H9 (cell line): ENCODE results near the gene ADARB2. TPM values are rescaled to one million over a fixed set of nuclear protein-coding genes. Genes with fewer than 3 reads are reported as not detected.

Experiments
- DNase-seq: peaks from one replicate; pipeline ENCODE4 v3.0.0-alpha.2; 2017
- H2AFZ ChIP-seq: one replicate; pipeline ENCODE4 v1.6.1; 2013; ENCODE audit warnings: mild to moderate bottlenecking, low read length, control low read depth, moderate library complexity
- H2AK5ac ChIP-seq: 2 replicates; pipeline ENCODE4 v1.6.1; 2013; ENCODE audit warnings: low read length, control low read depth, mixed read lengths; ENCODE audit not compliant: insufficient read length
- H2BK120ac ChIP-seq: one replicate; pipeline ENCODE4 v1.6.1; 2013; ENCODE audit warnings: low read depth, mild to moderate bottlenecking, low read length, control low read depth, inconsistent platforms; ENCODE audit not compliant: poor library complexity, severe bottlenecking
- H2BK12ac ChIP-seq: 2 replicates; pipeline ENCODE4 v1.6.1; 2013; ENCODE audit warnings: low read length, control low read depth, mixed read lengths, low read depth; ENCODE audit not compliant: insufficient read length
- H2BK15ac ChIP-seq: 2 replicates; pipeline ENCODE4 v1.6.1; 2013; ENCODE audit warnings: low read depth, low read length, control low read depth
- H2BK20ac ChIP-seq: one replicate; pipeline ENCODE4 v1.6.1; 2013; ENCODE audit warnings: low read depth, mild to moderate bottlenecking, low read length, control low read depth, inconsistent platforms; ENCODE audit not compliant: poor library complexity, severe bottlenecking
- H2BK5ac ChIP-seq: 2 replicates; pipeline ENCODE4 v1.6.1; 2013; ENCODE audit warnings: low read length, control low read depth, mixed read lengths; ENCODE audit not compliant: insufficient read length
- H3K14ac ChIP-seq: 2 replicates; pipeline ENCODE4 v1.6.1; 2013; ENCODE audit warnings: low read length, control low read depth; ENCODE audit not compliant: insufficient read depth
- H3K18ac ChIP-seq: 2 replicates; pipeline ENCODE4 v1.6.1; 2013; ENCODE audit warnings: low read depth, mild to moderate bottlenecking, mixed read lengths, low read length, control low read depth; ENCODE audit not compliant: insufficient read length
- H3K23ac ChIP-seq: 2 replicates; pipeline ENCODE4 v1.6.1; 2013; ENCODE audit warnings: low read length, control low read depth, mixed read lengths, low read depth; ENCODE audit not compliant: insufficient read length
- H3K23me2 ChIP-seq: 2 replicates; pipeline ENCODE4 v1.6.1; 2013; ENCODE audit warnings: low read depth, mild to moderate bottlenecking, mixed read lengths, low read length, control low read depth; ENCODE audit not compliant: insufficient read length, poor library complexity, severe bottlenecking
- H3K27ac ChIP-seq: 2 replicates; pipeline ENCODE4 v1.5.1; 2013; ENCODE audit warnings: low read length, control low read depth, mixed read lengths, low read depth; ENCODE audit not compliant: insufficient read length
- H3K27me3 ChIP-seq: 2 replicates; pipeline ENCODE4 v1.6.1; 2013; ENCODE audit warnings: low read length, control low read depth, inconsistent platforms; ENCODE audit not compliant: insufficient read depth
- H3K4ac ChIP-seq: 2 replicates; pipeline ENCODE4 v1.6.1; 2013; ENCODE audit warnings: low read depth, mild to moderate bottlenecking, control low read depth, inconsistent platforms, low read length, moderate library complexity
- H3K4me1 ChIP-seq: 2 replicates; pipeline ENCODE4 v1.6.1; 2013; ENCODE audit warnings: low read length, control low read depth, inconsistent platforms; ENCODE audit not compliant: insufficient read depth
- H3K4me2 ChIP-seq: 2 replicates; pipeline ENCODE4 v1.6.1; 2013; ENCODE audit warnings: low read length, control low read depth, mixed read lengths; ENCODE audit not compliant: insufficient read length, insufficient read depth
- H3K56ac ChIP-seq: 2 replicates; pipeline ENCODE4 v1.6.1; 2013; ENCODE audit warnings: low read depth, mild to moderate bottlenecking, mixed read lengths, low read length, control low read depth; ENCODE audit not compliant: insufficient read length
- H3K79me1 ChIP-seq: 2 replicates; pipeline ENCODE4 v1.6.1; 2013; ENCODE audit warnings: low read depth, mild to moderate bottlenecking, moderate library complexity, low read length, control low read depth, inconsistent platforms; ENCODE audit not compliant: insufficient read depth, poor library complexity, severe bottlenecking
- H3K79me2 ChIP-seq: 2 replicates; pipeline ENCODE4 v1.6.1; 2013; ENCODE audit warnings: low read length, control low read depth, inconsistent platforms; ENCODE audit not compliant: insufficient read depth
- H3K9ac ChIP-seq: 2 replicates; pipeline ENCODE4 v1.6.1; 2013; ENCODE audit warnings: low read length, control low read depth, mixed read lengths; ENCODE audit not compliant: insufficient read length; ENCODE audit errors: extremely low read depth
- H3K9me3 ChIP-seq: one replicate; pipeline ENCODE4 v1.6.1; 2013; ENCODE audit warnings: low read depth, low read length, inconsistent platforms; ENCODE audit not compliant: control insufficient read depth
- H3T11ph ChIP-seq: one replicate; pipeline ENCODE4 v1.6.1; 2013; ENCODE audit warnings: mild to moderate bottlenecking, low read length, control low read depth, inconsistent platforms
- H4K20me1 ChIP-seq: one replicate; pipeline ENCODE4 v1.6.1; 2013; ENCODE audit not compliant: control insufficient read depth, insufficient read length, insufficient read depth
- H4K5ac ChIP-seq: 2 replicates; pipeline ENCODE4 v1.6.1; 2013; ENCODE audit warnings: low read depth, mild to moderate bottlenecking, mixed read lengths, low read length, control low read depth; ENCODE audit not compliant: insufficient read length
- H4K8ac ChIP-seq: replicated peaks from 2 replicates; pipeline ENCODE4 v1.6.1; 2013; ENCODE audit warnings: low read length, control low read depth, mixed read lengths, low read depth; ENCODE audit not compliant: insufficient read length
- H4K91ac ChIP-seq: 2 replicates; pipeline ENCODE4 v1.6.1; 2013; ENCODE audit warnings: low read depth, mild to moderate bottlenecking, moderate library complexity, mixed read lengths, low read length, control low read depth; ENCODE audit not compliant: insufficient read length
- H3K27ac Mint-ChIP-seq, 3 experiments: 2 replicates in 2 of 3; 3 replicates in 1 of 3; pipeline ENCODE4 v1.8.0; 2020 to 2021; ENCODE audit warnings: mixed read lengths in 3 of 3, mild to moderate bottlenecking in 1 of 3, moderate library complexity in 1 of 3
- H3K27me3 Mint-ChIP-seq: 2 replicates; pipeline ENCODE4 v1.8.0; 2021; ENCODE audit warnings: low read depth, mild to moderate bottlenecking, moderate library complexity, mixed read lengths
- H3K36me3 Mint-ChIP-seq, 3 experiments: 2 replicates in 2 of 3; 3 replicates in 1 of 3; pipeline ENCODE4 v1.8.0; 2020 to 2021; ENCODE audit warnings: low read depth in 3 of 3, mixed read lengths in 3 of 3; ENCODE audit not compliant: insufficient read depth in 1 of 3
- H3K4me1 Mint-ChIP-seq, 2 experiments: 2 replicates each; pipeline ENCODE4 v1.8.0; 2020; ENCODE audit warnings: mixed read lengths in 2 of 2
- H3K4me3 Mint-ChIP-seq, 2 experiments: 2 replicates in 1 of 2; 3 replicates in 1 of 2; pipeline ENCODE4 v1.8.0; 2020 to 2021; ENCODE audit warnings: mild to moderate bottlenecking in 2 of 2, mixed read lengths in 2 of 2, moderate library complexity in 1 of 2
- H3K9me3 Mint-ChIP-seq, 2 experiments: 2 replicates in 1 of 2; 3 replicates in 1 of 2; pipeline ENCODE4 v1.8.0; 2020; ENCODE audit warnings: mild to moderate bottlenecking in 2 of 2, mixed read lengths in 2 of 2, moderate library complexity in 1 of 2
- CTCF ChIP-seq: fragments of 200-600 bp; sonication (generic); conservative IDR thresholded peaks from 3 replicates; pipeline ENCODE4 v1.8.0; 2021; ENCODE audit warnings: antibody characterized with exemption, mild to moderate bottlenecking
- WGBS: extraction: QIAGEN DNeasy Blood & Tissue Kit; methylation state at CpG from one replicate; pipeline ENCODE4 v1.1.7; 2013; ENCODE audit warnings: missing lambda C conversion rate, low lambda C conversion rate, mixed read lengths; ENCODE audit not compliant: insufficient read length; ENCODE audit errors: extremely low coverage; 5-methylcytosine and 5-hydroxymethylcytosine counted together
- total RNA-seq: library from RNA; stranded (reverse); gene quantifications from 2 replicates; pipeline ENCODE4 v1.2.1, GENCODE V29; 2021

The ADARB2 gene
- total RNA-seq, 1 experiment from 2014 or later, result 0.87 TPM

GRCh38 chr10:1530871-1531517 lies 206.3 kb downstream of the ADARB2 start:
- no peak overlapping the region for H3K4me2 ChIP-seq
- H3K9me3 Mint-ChIP-seq, result no peaks in the 10 kb centered on the region
- H4K8ac ChIP-seq, result no peak overlapping the region
- no peak for DNase-seq
- no peak overlapping the region for H3K4me3 Mint-ChIP-seq
- no peaks in the 10 kb centered on the region for H3K23me2 ChIP-seq
- H3K23ac ChIP-seq, result no peak overlapping the region
- no peaks in the 10 kb centered on the region for H3K27me3 ChIP-seq
- H3K36me3 Mint-ChIP-seq, result no peaks in the 10 kb centered on the region; a peak in 2 of 7 replicates
- no peak overlapping the region for H3K56ac ChIP-seq
- H2AFZ ChIP-seq, result no peak overlapping the region
- H2BK15ac ChIP-seq, result no peak overlapping the region
- H3K27ac ChIP-seq, result no peak overlapping the region
- no peak overlapping the region for H3K18ac ChIP-seq
- H3K9me3 ChIP-seq, result no peaks in the 10 kb centered on the region
- peaks cover 9 to 14% of the 10 kb centered on the region in 2 experiments for H3K4me1 Mint-ChIP-seq
- H2BK5ac ChIP-seq, result no peak overlapping the region
- H3K27me3 Mint-ChIP-seq, result peaks cover 11% of the 10 kb centered on the region
- H3K4ac ChIP-seq, result no peak overlapping the region
- H2BK120ac ChIP-seq, result no peak overlapping the region
- H2BK12ac ChIP-seq, result no peak overlapping the region
- 0 out of 7 replicates have a peak overlapping the region, but pooled peaks of 1 of the 3 experiments have one; percentile 74 for H3K27ac Mint-ChIP-seq
- H2AK5ac ChIP-seq, result no peak overlapping the region
- no peaks in the 10 kb centered on the region for H3K79me1 ChIP-seq
- no peak overlapping the region for H3K9ac ChIP-seq
- H2BK20ac ChIP-seq, result no peak overlapping the region
- H3K14ac ChIP-seq, result no peak overlapping the region
- WGBS, result no CpG with 5 or more reads among the region's 16 CpGs
- no peaks in the 10 kb centered on the region for H3K79me2 ChIP-seq
- no peak overlapping the region for H4K5ac ChIP-seq
- peaks cover 3% of the 10 kb centered on the region for H4K20me1 ChIP-seq
- H3T11ph ChIP-seq, result no peak overlapping the region
- H4K91ac ChIP-seq, result no peak overlapping the region
- TF ChIP-seq CTCF, result peak; percentile 21; the same call in 1 of the 3 replicates
- no peaks in the 10 kb centered on the region for H3K4me1 ChIP-seq
